Heart right ventricle (tissue), 16 donors: ENCODE data around the gene SLC16A8. TPM values are rescaled to one million over a fixed set of nuclear protein-coding genes. Genes with fewer than 3 reads are reported as not detected.
A peak's percentile ranks its signal among the peaks of the same experiment; 100 is the strongest.

Experiments used
- ATAC-seq, 8 donors: fragments of 200-7000 bp; cut with Tn5 transposase; one replicate each; pipeline ENCODE4 v1.9.1; 2020; ENCODE audit warnings: mild to moderate bottlenecking in 8 of 8, moderate library complexity in 8 of 8, moderate number of reproducible peaks in 1 of 8
- DNase-seq, 2 donors: peaks; one replicate each; pipeline ENCODE4 v3.0.0-alpha.2; 2020
- H3K27ac ChIP-seq, 10 donors: fragments of 200-600 bp; sonication (generic) in 2 of 10; one replicate each; pipeline versions ENCODE4 v1.5.0 to v1.8.0; 2020 to 2022; ENCODE audit warnings: mild to moderate bottlenecking in 3 of 10
- H3K27me3 ChIP-seq, 7 donors: fragments of 200-600 bp; one replicate each; pipeline ENCODE4 v1.8.0; 2021 to 2022; ENCODE audit warnings: mild to moderate bottlenecking in 2 of 7
- H3K36me3 ChIP-seq, 9 donors: fragments of 200-600 bp; sonication (generic) in 1 of 9; one replicate each; pipeline versions ENCODE4 v1.5.0 to v1.8.0; 2020 to 2022; ENCODE audit warnings: mild to moderate bottlenecking in 2 of 9
- H3K4me1 ChIP-seq, 9 donors: fragments of 200-600 bp; sonication (generic) in 1 of 9; one replicate each; pipeline versions ENCODE4 v1.5.0 to v1.8.0; 2020 to 2022; ENCODE audit warnings: mild to moderate bottlenecking in 4 of 9
- H3K4me3 ChIP-seq, 10 donors: fragments of 200-600 bp; sonication (generic) in 2 of 10; one replicate each; pipeline versions ENCODE4 v1.5.0 to v1.8.0; 2020 to 2022; ENCODE audit warnings: mild to moderate bottlenecking in 7 of 10, moderate library complexity in 2 of 10
- H3K9me3 ChIP-seq, 11 donors: fragments of 200-600 bp in 10 of 11; sonication (generic) in 2 of 11; one replicate each; pipeline versions ENCODE4 v1.5.0 to v1.8.0; 2013 to 2022; ENCODE audit warnings: mild to moderate bottlenecking in 2 of 11, control low read depth in 1 of 11, moderate library complexity in 1 of 11
- WGBS, 2 donors: extraction: QIAGEN DNeasy Blood & Tissue Kit; methylation state at CpG; one replicate each; pipeline ENCODE4 v1.1.7; 2013; ENCODE audit warnings: inconsistent platforms in 1 of 2; 5-methylcytosine and 5-hydroxymethylcytosine counted together
- intact Hi-C, 10 donors: fragments of 100-400 bp; cut with DNase I; formaldehyde crosslinking; loops; one replicate each; pipeline versions ENCODE4 v1.11.1 to v1.14.2; 2022
- polyA plus RNA-seq, 2 donors: library from polyadenylated mRNA; stranded (reverse); fragments of 200-250 nt; gene quantifications; one replicate each; pipeline ENCODE4 v1.2.3, GENCODE V29; 2013
- total RNA-seq, 10 donors: library from RNA; stranded (reverse); fragmentation: NEBNext Ultra II Directional in 3 of 10; extraction: Animal tissue kit (Norgen Biotek cat#: 25700) in 3 of 10; gene quantifications; one replicate each; pipeline versions ENCODE4 v1.2.1 to v1.2.4, GENCODE V29; 2021 to 2023
- TF ChIP-seq, protein P1 (sequence below), 9 donors: fragments of 200-600 bp; sonication (generic) in 2 of 9; IDR thresholded peaks; one replicate each; pipeline versions ENCODE4 v1.5.0 to v1.8.0; 2021 to 2022; ENCODE audit warnings: antibody characterized with exemption in 9 of 9, mild to moderate bottlenecking in 5 of 9, moderate library complexity in 1 of 9
- donor health status: Arrhythmogenic right ventricular cardiomyopathy.
- donor health status: ischemic (EF 13 %, LVEDD 7.1; RV severe dilation, severe dysfunction).
- donor health status: healthy with polysubstance abuse.
- donor health status: DM: no; HTN: yes; CAD: no.
- donor health status: DM: no; HTN: no; CAD: no.
- donor health status: ischemic (EF 25% LVEDD 6.9; RV normal size, moderate dysfunction).
- donor health status: ischemic (EF 25% LVEDD 5.7; RV mildly dilated, moderate dysfunction).
- donor health status: healthy.
- donor health status: DM: yes; HTN: yes; CAD: no.
- donor health status: Ischemic cardiomyopathy.
- donor health status: ischemic (EF 35%, LVEDD 5.7; RV mildly dilated, moderate dysfunction).
- donor health status: nonischemic (EF 11% LVEDD 7.7; RV severe dilation, severe dysfunction).
- donor health status: DM: yes; HTN: yes; CAD: no.
- donor health status: PGD.
- donor health status: ischemic (EF 29% LVEDD 5.4; RV normal size, mild dysfunction).
- donor health status: nonischemic (EF 23%, LVEDD 6.1; RV moderate dilation, normal function).

SLC16A8 gene
- total and polyA plus RNA-seq, 12 donors: 0.19 to 0.34 (median 0.22) TPM; not detected in 9

DNA sequence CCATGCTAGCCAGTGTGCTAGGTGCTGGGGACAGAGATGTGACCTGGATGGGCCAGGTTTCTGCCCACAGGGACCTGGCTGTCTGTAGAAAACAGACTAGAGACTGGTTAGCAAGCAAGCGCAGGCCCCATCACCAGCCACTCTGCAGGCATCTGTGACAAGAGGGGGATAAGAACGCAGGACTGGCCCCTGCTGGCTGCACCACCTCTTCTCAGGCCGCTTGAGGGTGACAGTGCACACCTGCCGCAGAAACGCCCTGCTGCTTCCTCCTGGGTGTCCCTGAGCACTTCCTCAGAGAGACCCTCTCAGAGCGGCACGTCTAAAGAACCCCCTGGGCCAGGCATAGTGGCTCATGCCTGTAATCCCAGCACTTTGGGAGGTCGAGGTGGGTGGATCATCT, 32.7 kb downstream of the SLC16A8 start:
- DNase-seq: no peak
- 78 to 84% methylated on average over 8 of the region's 8 CpGs for WGBS, 2 donors
- Histone ChIP-seq H3K4me3 (no peak overlapping the region), H3K27me3 (peaks cover 0 to 6% (median 0%) of the 10 kb centered on the region in 7 donors), H3K4me1 (peaks cover 0 to 8% (median 6%) of the 10 kb centered on the region in 9 donors), H3K27ac (no peak overlapping the region), H3K9me3 (no peaks in the 10 kb centered on the region), H3K36me3 (no peaks in the 10 kb centered on the region)
- intact Hi-C loops: loop anchor here in 9 of 10 donors (5.0 to 10.0 kb wide), 6 partner anchors 51 to 524 kb away; partner anchors contain the start of gene DMC1 (in 8 of the 9)
- TF ChIP-seq, protein P1, sequence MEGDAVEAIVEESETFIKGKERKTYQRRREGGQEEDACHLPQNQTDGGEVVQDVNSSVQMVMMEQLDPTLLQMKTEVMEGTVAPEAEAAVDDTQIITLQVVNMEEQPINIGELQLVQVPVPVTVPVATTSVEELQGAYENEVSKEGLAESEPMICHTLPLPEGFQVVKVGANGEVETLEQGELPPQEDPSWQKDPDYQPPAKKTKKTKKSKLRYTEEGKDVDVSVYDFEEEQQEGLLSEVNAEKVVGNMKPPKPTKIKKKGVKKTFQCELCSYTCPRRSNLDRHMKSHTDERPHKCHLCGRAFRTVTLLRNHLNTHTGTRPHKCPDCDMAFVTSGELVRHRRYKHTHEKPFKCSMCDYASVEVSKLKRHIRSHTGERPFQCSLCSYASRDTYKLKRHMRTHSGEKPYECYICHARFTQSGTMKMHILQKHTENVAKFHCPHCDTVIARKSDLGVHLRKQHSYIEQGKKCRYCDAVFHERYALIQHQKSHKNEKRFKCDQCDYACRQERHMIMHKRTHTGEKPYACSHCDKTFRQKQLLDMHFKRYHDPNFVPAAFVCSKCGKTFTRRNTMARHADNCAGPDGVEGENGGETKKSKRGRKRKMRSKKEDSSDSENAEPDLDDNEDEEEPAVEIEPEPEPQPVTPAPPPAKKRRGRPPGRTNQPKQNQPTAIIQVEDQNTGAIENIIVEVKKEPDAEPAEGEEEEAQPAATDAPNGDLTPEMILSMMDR (IDR thresholded peaks at IDR 0.05): no peak
- no peak for ATAC-seq

- peaks cover 0 to 11% (median 6%) of the 10 kb centered on the region in 9 donors for H3K4me1 ChIP-seq
- no peaks in the 10 kb centered on the region for H3K9me3 ChIP-seq
- H3K36me3 ChIP-seq: no peaks in the 10 kb centered on the region
- no peak overlapping the region for H3K27ac ChIP-seq
- 91% methylated on average over 7 of the region's 7 CpGs for WGBS, 2 donors
- peaks cover 0 to 6% (median 0%) of the 10 kb centered on the region in 7 donors for H3K27me3 ChIP-seq
- TF ChIP-seq, protein P1 (IDR thresholded peaks at IDR 0.05): no peak
- no peak overlapping the region for H3K4me3 ChIP-seq
- ATAC-seq (no peak), DNase-seq (no peak)
- intact Hi-C loops: loop anchor here in 9 of 10 donors (5.0 to 10.0 kb wide), 6 partner anchors 52 to 524 kb away; partner anchors contain the start of gene DMC1 (in 8 of the 9)
Measured at GRCh38 chr22:38050720-38051119, 33.3 kb downstream of the SLC16A8 start.

DNA sequence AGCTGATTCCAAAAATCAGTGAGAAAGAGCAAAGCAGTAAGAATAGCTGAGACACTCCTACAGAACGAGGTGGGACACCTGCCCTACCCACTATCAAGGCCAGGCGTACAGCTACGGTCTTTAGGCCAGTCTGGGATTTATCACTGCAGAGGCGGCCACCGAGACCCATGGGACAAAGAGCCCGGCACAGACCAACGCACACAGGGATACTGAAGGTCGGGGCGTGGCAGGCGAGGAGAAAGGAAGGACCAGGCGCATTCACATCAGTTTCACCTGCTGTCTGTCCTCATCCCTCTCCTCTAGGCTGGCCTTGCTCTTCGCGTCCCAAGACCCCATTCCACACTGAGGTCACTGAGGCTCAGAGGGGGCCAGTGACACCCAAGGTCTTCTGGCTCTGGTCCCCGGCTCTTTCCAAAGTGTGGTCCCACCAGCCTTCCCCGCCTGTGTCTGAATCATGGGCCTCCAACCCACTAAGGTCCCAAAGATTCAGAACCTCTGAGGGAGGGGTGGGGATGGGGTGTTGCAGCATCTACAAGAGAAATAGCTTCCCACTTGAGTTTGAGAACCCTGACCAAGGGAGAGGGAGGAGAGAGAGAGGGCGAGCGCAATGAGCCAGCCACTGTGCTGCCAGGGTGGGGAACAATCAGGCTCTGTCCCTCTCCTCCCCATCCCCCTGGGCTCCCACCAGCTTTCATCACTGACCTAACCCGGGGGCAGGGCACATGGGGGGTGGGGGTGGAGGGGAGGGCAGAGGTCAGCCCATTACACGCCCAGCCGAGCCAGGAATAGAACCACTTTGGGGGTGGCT, 34.0 kb downstream of the SLC16A8 start:
- Histone ChIP-seq H3K27me3 (peaks cover 0 to 6% (median 0%) of the 10 kb centered on the region in 7 donors), H3K9me3 (no peaks in the 10 kb centered on the region), H3K4me3 (no peak overlapping the region), H3K36me3 (no peaks in the 10 kb centered on the region), H3K4me1 (peaks cover 0 to 13% (median 6%) of the 10 kb centered on the region in 9 donors), H3K27ac (no peak overlapping the region)
- 75 to 79% methylated on average over 20 of the region's 20 CpGs for WGBS, 2 donors
- TF ChIP-seq, protein P1 (IDR thresholded peaks at IDR 0.05): no peak
- no peak for ATAC-seq
- intact Hi-C loops: loop anchor here in 9 of 10 donors (5.0 to 10.0 kb wide), 6 partner anchors 52 to 525 kb away; partner anchors contain the start of gene DMC1 (in 8 of the 9)
- no peak for DNase-seq

DNA sequence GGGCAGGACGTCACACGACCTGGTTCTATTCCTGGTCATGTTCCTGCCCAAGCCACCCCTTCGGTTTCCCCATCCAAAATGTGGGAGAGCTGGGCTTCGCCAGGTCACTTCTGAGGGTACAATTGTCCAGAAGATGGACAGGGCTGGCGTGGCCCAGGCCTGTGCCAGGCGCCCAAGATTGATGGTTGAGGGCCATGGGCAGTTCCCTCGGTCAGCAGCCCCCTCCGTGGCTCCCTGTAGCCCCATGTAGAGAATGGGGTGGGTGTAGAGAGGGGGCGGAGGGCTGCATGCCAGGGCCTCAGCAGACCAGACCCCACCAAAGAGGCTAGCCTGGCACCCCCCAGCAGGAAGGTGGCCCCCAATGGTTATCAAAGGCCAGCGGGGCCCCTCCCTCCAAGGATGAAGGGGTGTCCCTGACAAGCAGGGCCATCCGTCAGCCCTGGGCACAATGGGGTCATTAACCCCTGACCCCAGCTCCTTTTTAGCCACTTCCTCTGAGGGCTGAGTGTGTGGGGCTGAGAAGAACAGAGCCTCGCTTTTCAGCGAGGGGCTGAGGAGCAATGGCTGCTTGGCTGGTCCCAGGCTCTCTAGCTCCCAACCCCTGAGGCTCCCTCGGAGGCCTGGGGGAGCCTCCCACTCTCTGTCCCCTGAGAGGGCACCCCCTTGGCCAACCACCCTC, 37.8 kb downstream of the SLC16A8 start:
- DNase-seq (no peak), ATAC-seq (peak in 3 of 8 donors; percentile 15 to 31 (median 18))
- TF ChIP-seq, protein P1 (IDR thresholded peaks at IDR 0.05): no peak
- 74 to 77% methylated on average over 14 of the region's 14 CpGs for WGBS, 2 donors
- no peak overlapping the region for H3K4me3 ChIP-seq
- H3K27me3 ChIP-seq: peaks cover 0 to 4% (median 0%) of the 10 kb centered on the region in 7 donors
- H3K36me3 ChIP-seq: no peaks in the 10 kb centered on the region
- H3K27ac ChIP-seq: no peak overlapping the region
- H3K9me3 ChIP-seq: no peaks in the 10 kb centered on the region
- intact Hi-C loops: no loop called here
- H3K4me1 ChIP-seq: peaks cover 0 to 15% (median 0%) of the 10 kb centered on the region in 9 donors
